Naive B cell (primary cell): ENCODE measurements around the gene SAMSN1. TPM values are rescaled to one million over a fixed set of nuclear protein-coding genes. Genes with fewer than 3 reads are reported as not detected.

Source experiments
- ATAC-seq, 2 donors: fragments of 150-1000 bp; cut with Tn5 transposase; 2 replicates each; pipeline ENCODE4 v1.10.0; 2021; ENCODE audit warnings: low read depth in 2 of 2, mild to moderate bottlenecking in 2 of 2, moderate library complexity in 2 of 2
- DNase-seq: peaks from one replicate; pipeline ENCODE4 v3.0.0; 2022
- H3K27ac Mint-ChIP-seq, 6 donors: one replicate each; pipeline ENCODE4 v1.8.0; 2020 to 2022; ENCODE audit warnings: mild to moderate bottlenecking in 6 of 6, mixed read lengths in 6 of 6, moderate library complexity in 5 of 6, inconsistent platforms in 2 of 6
- H3K27me3 Mint-ChIP-seq, 3 donors: one replicate each; pipeline ENCODE4 v1.8.0; 2021 to 2022; ENCODE audit warnings: mixed read lengths in 3 of 3, mild to moderate bottlenecking in 1 of 3
- H3K36me3 Mint-ChIP-seq, 2 donors: one replicate each; pipeline ENCODE4 v1.8.0; 2020 to 2022; ENCODE audit warnings: mixed read lengths in 2 of 2, inconsistent platforms in 1 of 2, mild to moderate bottlenecking in 1 of 2
- H3K4me1 Mint-ChIP-seq, 3 donors: one replicate each; pipeline ENCODE4 v1.8.0; 2020 to 2022; ENCODE audit warnings: mixed read lengths in 3 of 3, inconsistent platforms in 1 of 3, mild to moderate bottlenecking in 1 of 3, moderate library complexity in 1 of 3
- H3K4me3 Mint-ChIP-seq, 8 donors: one replicate each; pipeline ENCODE4 v1.8.0; 2020 to 2022; ENCODE audit warnings: mild to moderate bottlenecking in 8 of 8, mixed read lengths in 8 of 8, moderate library complexity in 8 of 8, inconsistent platforms in 2 of 8
- H3K9me3 Mint-ChIP-seq, 7 donors: one replicate each; pipeline ENCODE4 v1.8.0; 2020 to 2022; ENCODE audit warnings: mixed read lengths in 7 of 7, mild to moderate bottlenecking in 5 of 7, inconsistent platforms in 2 of 7, moderate library complexity in 1 of 7
- polyA plus RNA-seq, 6 donors: library from polyadenylated mRNA; unstranded; fragments of 300-500 nt; fragmentation: Illumina TruSeq; gene quantifications; one replicate each; pipeline ENCODE4 v1.2.3, GENCODE V29; 2021; ENCODE audit warnings: low read depth in 6 of 6

SAMSN1 gene
- polyA plus RNA-seq, 6 donors from 2014 or later, result 4.0 to 19.6 (median 6.0) TPM

DNA sequence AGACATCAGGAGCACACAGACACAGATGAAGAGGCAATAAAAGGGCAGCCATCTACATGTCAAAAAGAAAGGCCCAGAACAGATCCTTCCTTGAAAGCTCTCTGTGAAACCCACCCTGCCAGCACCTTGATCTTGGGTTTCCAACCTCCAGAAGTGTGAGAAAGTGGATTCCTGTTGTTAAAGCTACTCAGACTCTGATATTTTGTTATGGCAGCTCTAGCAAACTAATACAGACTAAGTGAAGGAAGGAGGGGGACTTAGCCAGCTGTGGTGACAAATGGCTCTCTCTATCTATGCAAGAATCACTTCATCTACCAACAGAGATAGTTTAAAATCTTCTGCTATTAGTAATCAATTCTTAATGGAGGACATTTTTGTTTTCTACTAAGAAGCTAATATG is 10.4 kb downstream of the SAMSN1 start:
- Mint-ChIP-seq H3K9me3 (peaks cover 0 to 7% (median 4%) of the 10 kb centered on the region in 7 donors), H3K4me1 (peaks cover 13 to 57% (median 26%) of the 10 kb centered on the region in 3 donors), H3K36me3 (peaks cover 17 to 24% of the 10 kb centered on the region in 2 donors), H3K27me3 (no peaks in the 10 kb centered on the region), H3K27ac (peak overlapping the region in 3 of 6 donors; percentile 8 to 92 (median 36)), H3K4me3 (no peak overlapping the region)
- ATAC-seq, result no peak
- DNase-seq, result no peak

DNA sequence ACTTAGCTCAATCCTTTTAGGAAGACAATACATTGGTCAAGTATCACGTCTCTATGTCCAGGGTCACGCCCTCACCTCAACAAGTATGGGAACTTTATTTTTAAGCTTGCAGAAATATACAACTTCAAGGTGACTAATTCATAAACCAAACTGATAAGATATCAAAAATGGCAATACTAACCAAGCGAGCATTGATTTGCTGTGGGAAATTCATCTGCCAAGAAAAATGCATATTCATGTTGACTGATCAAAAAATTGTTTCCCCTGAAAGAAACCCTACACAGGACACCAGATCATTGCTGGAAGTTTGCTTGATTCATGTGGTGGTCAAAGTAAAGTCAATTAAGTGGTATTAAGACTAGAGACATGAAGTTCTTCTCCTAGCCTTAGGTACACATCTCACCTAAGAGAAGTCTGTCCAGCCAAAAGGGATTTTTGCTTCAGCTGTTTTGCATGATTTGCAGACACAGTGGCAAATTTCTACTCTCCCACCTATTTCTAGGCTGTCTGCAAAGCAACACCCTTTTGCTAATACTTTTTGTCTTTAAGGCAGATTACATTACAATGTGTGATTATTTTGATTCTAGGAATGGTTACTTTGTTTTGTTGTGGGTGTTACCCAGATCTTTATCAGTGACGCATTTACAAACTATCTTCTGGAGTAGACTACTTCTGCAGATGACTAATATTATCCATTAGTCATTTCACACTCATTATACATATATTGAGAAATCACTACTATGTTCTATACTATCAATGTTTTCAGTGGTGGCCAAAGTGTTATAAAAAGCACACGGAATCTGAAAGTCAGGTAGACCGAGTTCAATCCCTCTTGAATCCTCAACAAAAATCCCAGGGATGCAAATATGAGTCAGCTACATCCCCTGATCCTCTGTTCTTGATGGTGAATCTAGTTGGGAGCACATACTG is 12.4 kb downstream of the SAMSN1 start:
- peak overlapping the region in 5 of 8 donors; percentile 7 to 77 (median 60) for H3K4me3 Mint-ChIP-seq
- peak; percentile 20 for DNase-seq
- peak overlapping the region; percentile 27 to 92 (median 80) for H3K27ac Mint-ChIP-seq
- ATAC-seq, result peak; percentile 73 to 85
- peaks cover 13 to 50% (median 19%) of the 10 kb centered on the region in 3 donors for H3K4me1 Mint-ChIP-seq
- no peaks in the 10 kb centered on the region for H3K27me3 Mint-ChIP-seq
- peaks cover 17 to 24% of the 10 kb centered on the region in 2 donors for H3K36me3 Mint-ChIP-seq
- H3K9me3 Mint-ChIP-seq, result peaks cover 0 to 4% (median 2%) of the 10 kb centered on the region in 7 donors

DNA sequence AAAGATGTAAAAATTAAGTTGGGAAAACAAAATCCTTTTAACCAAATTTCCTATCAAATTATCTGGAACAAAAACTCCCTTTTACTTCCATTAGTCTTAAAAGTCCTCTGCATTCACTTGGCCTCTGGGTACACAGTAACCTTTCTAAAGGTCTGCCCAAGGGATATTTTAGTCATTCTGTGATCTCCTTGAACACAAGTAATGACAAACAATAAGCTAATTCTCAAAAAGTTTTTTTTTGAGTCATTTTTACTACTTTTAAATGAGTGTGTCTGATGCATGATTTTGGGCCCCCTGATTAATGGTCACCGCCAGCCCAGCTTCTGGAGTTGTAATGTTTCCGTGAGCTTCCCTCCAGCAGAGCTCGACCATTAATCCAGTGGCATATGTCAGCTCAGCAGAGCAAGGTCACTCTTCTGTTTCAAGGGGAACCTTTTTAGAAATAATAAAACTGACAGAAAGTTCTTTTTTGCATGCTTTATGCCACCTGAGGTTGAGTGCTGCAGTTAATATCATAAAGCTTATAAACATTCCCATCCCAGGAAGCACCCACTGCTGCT is 14.3 kb downstream of the SAMSN1 start:
- Mint-ChIP-seq H3K27me3 (no peaks in the 10 kb centered on the region), H3K9me3 (peaks cover 0 to 3% (median 0%) of the 10 kb centered on the region in 7 donors), H3K27ac (peak overlapping the region in 4 of 6 donors; percentile 12 to 79 (median 44)), H3K4me3 (no peak overlapping the region), H3K36me3 (peaks cover 11 to 17% of the 10 kb centered on the region in 2 donors), H3K4me1 (peaks cover 20 to 58% (median 21%) of the 10 kb centered on the region in 3 donors)
- DNase-seq (no peak), ATAC-seq (no peak)

DNA sequence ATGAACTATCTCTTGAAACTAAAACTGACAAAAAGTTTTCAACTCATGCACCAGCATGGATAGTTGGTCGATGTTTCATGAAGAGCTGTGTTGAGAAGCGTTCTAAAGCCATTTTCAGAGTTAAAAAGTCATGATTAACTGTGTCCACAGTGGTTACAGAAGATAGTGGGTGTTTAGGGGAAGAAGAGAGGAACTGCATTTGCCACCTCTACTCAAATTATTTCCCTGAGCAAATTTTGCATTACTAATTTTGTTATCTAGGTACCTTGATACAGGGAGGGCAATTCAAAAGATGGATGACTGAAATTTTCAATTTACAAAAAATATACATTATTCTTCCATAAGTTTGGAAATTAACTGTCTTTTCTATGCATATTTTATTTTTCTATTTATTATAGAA is 15.5 kb downstream of the SAMSN1 start:
- DNase-seq (no peak), ATAC-seq (no peak)
- Mint-ChIP-seq H3K9me3 (peaks cover 0 to 2% (median 0%) of the 10 kb centered on the region in 7 donors), H3K36me3 (peaks cover 5 to 16% of the 10 kb centered on the region in 2 donors), H3K27me3 (no peaks in the 10 kb centered on the region), H3K4me1 (peaks cover 20 to 60% (median 21%) of the 10 kb centered on the region in 3 donors), H3K4me3 (no peak overlapping the region), H3K27ac (peak overlapping the region in 1 of 6 donors; percentile 67)

DNA sequence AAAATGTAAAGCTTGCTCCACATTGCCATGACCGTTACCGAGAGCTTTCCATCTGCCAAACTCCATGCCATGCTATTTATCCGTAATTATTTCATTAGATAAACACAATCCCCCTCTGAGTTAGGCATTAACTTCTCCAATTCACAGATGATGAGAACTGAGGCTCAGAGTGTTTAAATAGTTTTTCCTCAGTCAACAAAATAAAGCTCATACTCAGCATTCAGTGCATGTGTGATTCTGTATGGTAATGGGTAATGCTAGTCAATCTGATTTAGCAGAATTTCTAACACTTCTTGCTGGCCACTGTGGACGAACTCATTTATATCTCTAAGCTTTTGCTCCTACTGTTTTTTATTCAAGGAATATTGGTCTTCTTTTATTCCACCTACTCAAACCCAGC is 17.3 kb downstream of the SAMSN1 start:
- Mint-ChIP-seq H3K4me1 (peaks cover 12 to 43% (median 13%) of the 10 kb centered on the region in 3 donors), H3K27me3 (no peaks in the 10 kb centered on the region), H3K4me3 (peak overlapping the region in 2 of 8 donors; percentile 26 to 27), H3K27ac (peak overlapping the region in 2 of 6 donors; percentile 6 to 66), H3K9me3 (no peaks in the 10 kb centered on the region), H3K36me3 (no peaks in the 10 kb centered on the region)
- DNase-seq (no peak), ATAC-seq (no peak)

DNA sequence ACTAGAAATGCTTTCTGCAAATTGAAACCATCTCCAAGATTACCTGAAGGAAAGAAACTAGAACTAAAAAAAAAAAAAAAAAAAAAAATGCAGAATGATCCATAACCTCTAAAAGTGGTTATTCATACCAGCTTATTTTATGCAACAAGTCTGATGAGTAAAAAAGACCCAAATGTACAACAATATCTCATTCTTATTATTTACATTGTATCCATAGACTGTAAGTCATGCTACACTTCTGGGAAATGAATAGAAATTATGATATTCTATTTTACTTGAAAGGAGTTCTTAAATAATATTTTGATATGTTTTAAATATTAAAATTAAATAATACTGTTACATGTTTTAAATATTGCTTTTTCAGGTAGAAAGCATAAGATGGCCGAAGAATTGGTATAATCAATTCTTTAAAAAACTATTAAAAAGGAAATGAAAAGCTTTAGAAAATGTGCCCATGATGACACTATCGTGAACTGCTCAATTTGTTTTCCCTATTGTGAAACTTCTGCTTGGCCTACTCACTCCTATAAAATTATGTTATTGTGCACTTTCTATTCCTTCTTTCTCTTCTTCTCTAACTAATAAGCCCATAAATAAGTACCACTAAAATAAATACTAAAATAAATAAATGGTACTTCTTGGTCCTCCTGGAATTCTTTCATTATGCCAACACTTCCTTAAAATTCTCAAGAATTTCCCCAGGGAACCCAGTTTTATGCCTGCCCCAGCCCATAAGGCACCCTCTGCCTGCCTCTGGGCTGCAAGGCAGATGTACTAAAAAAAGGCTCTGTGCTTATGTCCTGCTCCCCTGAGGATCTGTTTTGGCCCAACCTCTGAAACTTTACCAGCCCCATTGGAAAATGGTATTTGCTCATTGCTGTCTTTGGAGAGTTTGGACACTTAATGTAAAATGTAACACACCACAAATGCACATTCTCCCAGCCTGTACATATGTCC is 18.1 kb downstream of the SAMSN1 start:
- no peaks in the 10 kb centered on the region for H3K27me3 Mint-ChIP-seq
- no peaks in the 10 kb centered on the region for H3K36me3 Mint-ChIP-seq
- peak overlapping the region in 5 of 6 donors; percentile 26 to 66 (median 44) for H3K27ac Mint-ChIP-seq
- no peak for DNase-seq
- ATAC-seq, result no peak
- peaks cover 17 to 44% (median 19%) of the 10 kb centered on the region in 3 donors for H3K4me1 Mint-ChIP-seq
- no peaks in the 10 kb centered on the region for H3K9me3 Mint-ChIP-seq
- peak overlapping the region in 2 of 8 donors; percentile 58 to 59 for H3K4me3 Mint-ChIP-seq

DNA sequence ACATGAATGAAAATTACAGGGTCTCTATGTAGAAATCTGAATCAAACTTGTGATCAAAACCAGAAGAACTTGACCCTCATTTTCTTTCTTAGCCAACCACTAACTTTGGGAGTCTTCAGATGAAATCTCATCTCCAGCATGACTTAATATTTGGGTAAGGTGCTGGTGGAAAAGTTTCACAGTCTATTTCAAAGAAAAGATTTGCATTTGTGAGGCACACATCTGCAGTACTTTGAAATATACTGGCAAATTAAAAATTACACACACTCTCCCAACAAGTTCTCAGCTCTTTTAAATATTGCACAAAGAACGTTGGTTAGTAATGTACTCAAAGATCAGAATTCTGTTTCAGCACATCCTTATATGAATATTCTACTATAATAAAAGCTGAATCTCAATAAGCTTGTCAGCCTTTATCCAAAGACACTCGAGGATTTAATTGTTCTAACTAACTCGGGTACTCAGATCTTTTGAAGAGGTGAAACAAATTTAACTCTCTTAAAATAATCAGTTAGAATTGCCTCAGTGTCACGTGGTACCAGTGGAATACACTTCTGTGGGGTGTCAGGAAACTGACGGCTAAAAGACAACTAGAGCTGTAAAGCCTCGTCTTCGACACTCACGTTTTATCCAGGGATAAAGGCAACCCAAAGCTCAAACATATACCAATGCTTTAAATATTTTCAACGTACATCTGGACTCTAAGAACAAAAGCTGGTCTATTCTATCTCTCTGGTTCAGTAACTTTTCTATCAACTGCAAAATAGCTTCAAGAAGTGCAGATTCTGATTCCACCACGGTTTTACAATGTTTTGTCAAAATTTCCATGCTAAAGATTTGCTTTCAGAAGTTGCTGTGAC is 19.0 kb downstream of the SAMSN1 start:
- DNase-seq, result no peak

DNA sequence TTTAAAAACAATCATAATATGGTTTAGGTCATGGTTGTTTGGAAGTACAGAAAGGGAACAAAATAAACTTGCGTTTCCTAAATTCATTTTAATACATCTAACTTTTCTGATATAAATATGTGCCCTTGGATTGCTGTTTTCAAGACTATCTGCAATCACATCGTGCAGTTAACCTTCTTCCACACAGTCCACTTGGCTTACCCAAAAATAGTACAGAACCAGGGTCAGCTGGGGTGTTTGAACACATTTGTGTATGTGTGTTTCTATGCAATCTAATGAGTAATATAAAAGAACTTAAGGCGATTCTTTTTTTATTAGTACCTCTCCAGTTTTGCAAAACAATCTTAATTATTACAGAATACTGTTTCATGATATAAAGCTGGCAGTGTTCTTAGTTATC is 19.9 kb downstream of the SAMSN1 start:
- DNase-seq (no peak), ATAC-seq (no peak)
- Mint-ChIP-seq H3K36me3 (no peaks in the 10 kb centered on the region), H3K4me1 (peaks cover 17 to 41% (median 20%) of the 10 kb centered on the region in 3 donors), H3K9me3 (no peaks in the 10 kb centered on the region), H3K4me3 (peak overlapping the region in 3 of 8 donors; percentile 30 to 68 (median 58)), H3K27ac (peak overlapping the region in 2 of 6 donors; percentile 3 to 66), H3K27me3 (no peaks in the 10 kb centered on the region)

More for the DNA sequence above, 19.0 kb downstream of the SAMSN1 start:
- Mint-ChIP-seq H3K9me3 (no peaks in the 10 kb centered on the region), H3K27me3 (no peaks in the 10 kb centered on the region), H3K36me3 (no peaks in the 10 kb centered on the region), H3K4me3 (peak overlapping the region in 3 of 8 donors; percentile 30 to 68 (median 58)), H3K4me1 (peaks cover 14 to 45% (median 20%) of the 10 kb centered on the region in 3 donors), H3K27ac (peak overlapping the region; percentile 13 to 66 (median 42))
- ATAC-seq, result peak in 1 of 2 donors; percentile 18

DNA sequence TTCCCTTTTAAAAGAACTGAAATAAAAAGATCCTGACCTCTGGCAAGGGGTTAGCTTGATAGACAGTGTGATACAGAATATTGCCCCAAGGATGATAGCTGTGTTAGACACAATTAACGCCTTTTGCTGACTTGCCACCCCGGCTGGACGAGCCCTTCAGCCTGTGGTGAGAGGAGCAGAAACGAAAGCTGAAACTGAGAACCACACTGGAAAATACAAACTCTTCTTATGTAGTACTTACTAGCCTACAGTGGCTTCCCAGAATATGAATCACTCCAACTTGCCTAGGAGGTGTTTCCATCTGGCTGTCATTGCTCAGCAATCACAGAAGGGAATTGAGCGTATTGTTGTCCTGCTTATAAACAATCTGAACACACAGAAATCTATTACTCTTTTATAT is 22.9 kb downstream of the SAMSN1 start:
- Mint-ChIP-seq H3K27ac (peak overlapping the region; percentile 72 to 91 (median 83)), H3K9me3 (no peaks in the 10 kb centered on the region), H3K27me3 (no peaks in the 10 kb centered on the region), H3K36me3 (no peaks in the 10 kb centered on the region), H3K4me3 (peak overlapping the region; percentile 51 to 93 (median 84)), H3K4me1 (peaks cover 16 to 39% (median 17%) of the 10 kb centered on the region in 3 donors)
- DNase-seq, result no peak
- peak; percentile 54 to 64 for ATAC-seq

DNA sequence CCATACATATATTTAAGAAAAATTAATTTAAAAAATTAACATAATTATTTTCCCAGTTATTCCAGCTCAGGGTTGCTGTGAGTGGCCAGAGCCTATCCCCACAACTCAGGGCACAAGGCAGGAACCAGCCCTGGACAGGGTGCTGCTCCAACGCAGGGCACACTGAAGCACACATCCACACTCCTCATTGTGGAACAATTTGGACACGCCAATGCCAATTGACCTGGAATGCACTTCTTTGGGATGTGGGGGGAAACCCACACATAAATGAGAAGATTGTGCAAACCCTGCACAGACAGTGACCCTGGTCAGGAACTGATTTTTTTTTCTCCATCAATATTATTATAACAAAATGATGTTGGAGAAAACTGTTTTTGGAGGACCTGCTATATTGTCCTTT is 23.4 kb downstream of the SAMSN1 start:
- Mint-ChIP-seq H3K9me3 (no peaks in the 10 kb centered on the region), H3K27ac (peak overlapping the region in 2 of 6 donors; percentile 82 to 84), H3K27me3 (no peaks in the 10 kb centered on the region), H3K4me1 (peaks cover 15 to 36% (median 17%) of the 10 kb centered on the region in 3 donors), H3K4me3 (peak overlapping the region in 4 of 8 donors; percentile 68 to 93 (median 90)), H3K36me3 (peaks cover 0 to 4% of the 10 kb centered on the region in 2 donors)
- ATAC-seq, result no peak
- DNase-seq, result no peak

DNA sequence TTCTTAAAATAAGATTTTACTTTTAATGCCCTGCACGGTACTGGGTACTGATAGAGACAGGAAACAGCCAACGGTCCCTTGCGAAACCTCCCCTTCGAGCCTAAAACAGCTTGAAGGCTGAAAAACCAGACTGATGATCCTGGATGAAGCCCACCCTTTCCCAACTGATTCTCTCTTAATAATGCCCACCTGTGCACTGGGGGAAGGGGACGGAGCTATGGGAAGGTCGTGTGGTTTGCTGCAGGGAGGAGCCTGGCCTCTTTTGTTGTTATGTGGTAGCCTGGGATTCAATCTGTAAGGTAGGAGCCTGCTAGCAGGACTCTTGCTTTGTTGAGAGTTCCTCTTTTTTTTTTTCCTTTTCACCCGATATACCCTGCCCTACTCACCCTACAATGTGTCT is 25.6 kb downstream of the SAMSN1 start:
- Mint-ChIP-seq H3K27ac (peak overlapping the region; percentile 50 to 96 (median 82)), H3K4me1 (peaks cover 15 to 28% (median 17%) of the 10 kb centered on the region in 3 donors), H3K27me3 (no peaks in the 10 kb centered on the region), H3K4me3 (peak overlapping the region; percentile 75 to 95 (median 88)), H3K9me3 (no peaks in the 10 kb centered on the region), H3K36me3 (peaks cover 0 to 17% of the 10 kb centered on the region in 2 donors)
- peak; percentile 85 to 86 for ATAC-seq
- DNase-seq, result peak; percentile 26

DNA sequence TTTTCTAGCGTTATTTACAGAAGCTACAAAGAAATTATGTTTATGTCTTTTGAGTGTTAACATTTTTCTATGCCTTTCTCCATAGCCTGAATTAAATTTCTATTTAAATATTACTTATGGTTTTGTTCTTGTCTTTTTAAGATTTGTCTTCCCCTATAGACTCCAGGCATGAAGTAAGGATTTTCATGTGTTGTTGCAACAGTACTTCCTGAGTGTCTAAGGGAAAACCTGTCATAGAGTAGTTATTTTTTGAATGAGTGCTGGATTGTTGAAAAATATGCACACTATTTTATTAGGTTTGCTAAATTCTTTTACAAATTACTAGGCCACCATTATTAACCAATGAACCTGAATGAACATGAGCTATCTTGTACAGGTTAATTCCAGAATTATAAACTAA is 27.1 kb downstream of the SAMSN1 start:
- H3K36me3 Mint-ChIP-seq, result peaks cover 8 to 30% of the 10 kb centered on the region in 2 donors
- H3K27ac Mint-ChIP-seq, result no peak overlapping the region
- ATAC-seq (no peak), DNase-seq (no peak)
- no peaks in the 10 kb centered on the region for H3K27me3 Mint-ChIP-seq
- no peaks in the 10 kb centered on the region for H3K9me3 Mint-ChIP-seq
- H3K4me1 Mint-ChIP-seq, result peaks cover 13 to 28% (median 15%) of the 10 kb centered on the region in 3 donors
- H3K4me3 Mint-ChIP-seq, result no peak overlapping the region
